RWPE2 (cell line): ENCODE measurements around the gene MDFI.

ENCODE experiments used
- ATAC-seq: fragments of 200-7000 bp; cut with Tn5 transposase; 3 replicates; pipeline ENCODE4 v1.9.1; 2021; ENCODE audit warnings: low read depth
- DNase-seq: peaks from one replicate; pipeline ENCODE4 v3.0.0-alpha.2; 2020; ENCODE audit warnings: low spot score
- H3K27ac ChIP-seq: fragments of 450-650 bp; 2 replicates; pipeline ENCODE4 v1.5.1; 2017; ENCODE audit warnings: mild to moderate bottlenecking; ENCODE audit not compliant: poor library complexity, severe bottlenecking
- H3K27me3 ChIP-seq: fragments of 250-450 bp; sonication (Bioruptor Pico); 2 replicates; pipeline ENCODE4 v1.5.1; 2021; ENCODE audit warnings: mild to moderate bottlenecking, moderate library complexity; ENCODE audit not compliant: insufficient read depth, poor library complexity, severe bottlenecking
- H3K36me3 ChIP-seq: fragments of 250-450 bp; sonication (Bioruptor Pico); 2 replicates; pipeline ENCODE4 v1.5.1; 2020; ENCODE audit warnings: low read depth, mild to moderate bottlenecking, moderate library complexity
- H3K4me1 ChIP-seq: fragments of 250-450 bp; sonication (Bioruptor Pico); 2 replicates; pipeline ENCODE4 v1.5.1; 2021; ENCODE audit warnings: mild to moderate bottlenecking, moderate library complexity; ENCODE audit not compliant: insufficient read depth, poor library complexity, severe bottlenecking
- H3K4me3 ChIP-seq: fragments of 250-450 bp; sonication (Bioruptor Pico); 2 replicates; pipeline ENCODE4 v1.5.1; 2021; ENCODE audit warnings: mild to moderate bottlenecking, moderate library complexity; ENCODE audit not compliant: severe bottlenecking
- H3K9me3 ChIP-seq: fragments of 250-450 bp; sonication (Bioruptor Pico); 2 replicates; pipeline ENCODE4 v1.5.1; 2021; ENCODE audit warnings: mild to moderate bottlenecking, moderate library complexity; ENCODE audit not compliant: severe bottlenecking
- CTCF ChIP-seq: fragments of 450-650 bp; IDR thresholded peaks from one replicate; pipeline ENCODE4 v1.5.1; 2017; ENCODE audit warnings: mild to moderate bottlenecking, moderate library complexity; ENCODE audit not compliant: poor library complexity, severe bottlenecking

Gene MDFI

GRCh38 chr6:41602422-41602743 is 35.9 kb upstream of the MDFI start:
- Histone ChIP-seq H3K4me1 (no peaks in the 10 kb centered on the region), H3K4me3 (no peak overlapping the region), H3K9me3 (no peaks in the 10 kb centered on the region), H3K36me3 (no peaks in the 10 kb centered on the region), H3K27ac (no peak overlapping the region), H3K27me3 (no peaks in the 10 kb centered on the region)
- ATAC-seq (no peak), DNase-seq (no peak)
- no peak for TF ChIP-seq CTCF

GRCh38 chr6:41602864-41603608 is 35.2 kb upstream of the MDFI start:
- H3K27ac ChIP-seq: no peak overlapping the region
- no peaks in the 10 kb centered on the region for H3K27me3 ChIP-seq
- H3K4me3 ChIP-seq: no peak overlapping the region
- peak; percentile 78 for DNase-seq
- peak; percentile 78 for ATAC-seq
- TF ChIP-seq CTCF: peak; percentile 94
- no peaks in the 10 kb centered on the region for H3K4me1 ChIP-seq
- no peaks in the 10 kb centered on the region for H3K9me3 ChIP-seq
- H3K36me3 ChIP-seq: no peaks in the 10 kb centered on the region

- ATAC-seq: no peak
- DNase-seq: peak; percentile 23
Observed at GRCh38 chr6:41604006-41604405, 34.3 kb upstream of the MDFI start.

GRCh38 chr6:41605649-41606048 is 32.6 kb upstream of the MDFI start:
- peak; percentile 44 for TF ChIP-seq CTCF
- no peaks in the 10 kb centered on the region for H3K9me3 ChIP-seq
- H3K4me3 ChIP-seq: no peak overlapping the region
- peak; percentile 32; the same call in 2 of the 3 replicates for ATAC-seq
- no peaks in the 10 kb centered on the region for H3K4me1 ChIP-seq
- no peaks in the 10 kb centered on the region for H3K36me3 ChIP-seq
- DNase-seq: no peak
- no peaks in the 10 kb centered on the region for H3K27me3 ChIP-seq
- no peak overlapping the region for H3K27ac ChIP-seq

More at GRCh38 chr6:41604006-41604405, 34.3 kb upstream of the MDFI start:
- no peak overlapping the region for H3K4me3 ChIP-seq
- no peaks in the 10 kb centered on the region for H3K4me1 ChIP-seq
- TF ChIP-seq CTCF: no peak
- H3K9me3 ChIP-seq: no peaks in the 10 kb centered on the region
- H3K27me3 ChIP-seq: no peaks in the 10 kb centered on the region
- H3K36me3 ChIP-seq: no peaks in the 10 kb centered on the region
- no peak overlapping the region for H3K27ac ChIP-seq

- no peaks in the 10 kb centered on the region for H3K4me1 ChIP-seq
- H3K9me3 ChIP-seq: no peaks in the 10 kb centered on the region
- no peak for ATAC-seq
- no peak overlapping the region for H3K4me3 ChIP-seq
- no peaks in the 10 kb centered on the region for H3K36me3 ChIP-seq
- no peaks in the 10 kb centered on the region for H3K27me3 ChIP-seq
- no peak for DNase-seq
- H3K27ac ChIP-seq: no peak overlapping the region
- no peak for TF ChIP-seq CTCF
Observed at GRCh38 chr6:41607036-41607435, 31.2 kb upstream of the MDFI start.
